ENCODE measurements around the gene MCF2L. TPM values are rescaled to one million over a fixed set of nuclear protein-coding genes. Genes with fewer than 3 reads are reported as not detected.
"Not testable (repeated sequence)": the region's sequence is repeated elsewhere in the genome, so short reads cannot be mapped to it uniquely, and the experiment has no call there.

The MCF2L gene
- total RNA-seq, 1 donor from 2014 or later: 69.7 TPM

DNA sequence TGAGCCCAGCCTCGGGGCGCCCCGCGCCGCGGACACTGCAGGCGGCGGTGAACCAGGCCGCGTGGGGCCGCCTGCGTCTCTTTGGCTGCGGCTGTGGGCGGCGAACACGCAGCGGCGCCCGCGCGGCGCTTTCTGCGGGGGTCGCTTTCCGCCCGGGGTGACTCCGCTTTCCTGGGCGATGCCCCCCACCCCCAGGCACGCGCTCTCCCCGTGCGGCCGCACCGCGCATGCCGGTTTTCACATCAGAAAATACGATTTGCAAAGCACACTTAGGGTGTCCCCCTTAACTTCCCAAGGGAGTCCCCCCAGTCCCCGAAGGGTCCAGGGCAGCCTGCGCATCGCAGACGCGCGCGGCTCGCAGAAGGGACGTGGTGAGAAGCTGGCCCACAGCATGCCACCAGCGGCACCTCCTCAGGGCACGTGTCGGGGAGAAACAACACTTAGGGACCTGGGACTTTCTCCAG is 141.9 kb downstream of the MCF2L start:
- no peak for ATAC-seq

DNA sequence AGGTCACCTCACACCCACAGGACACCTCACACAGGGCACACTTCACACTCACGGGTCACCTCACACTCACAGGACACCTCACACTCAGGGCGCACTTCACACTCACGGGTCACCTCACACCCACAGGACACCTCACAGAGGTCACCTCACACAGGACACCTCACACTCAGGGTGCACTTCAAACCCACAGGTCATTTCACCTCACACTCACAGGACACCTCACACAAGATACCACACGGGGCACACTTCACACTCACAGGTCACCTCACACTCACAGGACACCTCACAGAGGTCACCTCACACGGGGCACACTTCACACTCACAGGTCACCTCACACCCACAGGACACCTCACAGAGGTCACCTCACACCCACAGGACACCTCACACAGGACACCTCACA is 142.8 kb downstream of the MCF2L start:
- intact Hi-C loops (cut with DNase I); ATAC-seq; H3K9me3 ChIP-seq; DNase-seq; H3K4me3 ChIP-seq; H3K36me3 ChIP-seq; H3K27ac ChIP-seq: not testable (repeated sequence)
- Histone ChIP-seq H3K4me1 (peaks cover 17% of the 10 kb centered on the region), H3K27me3 (peaks cover 21% of the 10 kb centered on the region)

More for the DNA sequence above, 141.9 kb downstream of the MCF2L start:
- H3K27me3 ChIP-seq: peaks cover 21% of the 10 kb centered on the region
- H3K9me3 ChIP-seq: no peaks in the 10 kb centered on the region
- no peak overlapping the region for H3K27ac ChIP-seq
- intact Hi-C loops (cut with DNase I): no loop called here
- no peaks in the 10 kb centered on the region for H3K36me3 ChIP-seq
- peaks cover 17% of the 10 kb centered on the region for H3K4me1 ChIP-seq
- TF ChIP-seq, protein P1, sequence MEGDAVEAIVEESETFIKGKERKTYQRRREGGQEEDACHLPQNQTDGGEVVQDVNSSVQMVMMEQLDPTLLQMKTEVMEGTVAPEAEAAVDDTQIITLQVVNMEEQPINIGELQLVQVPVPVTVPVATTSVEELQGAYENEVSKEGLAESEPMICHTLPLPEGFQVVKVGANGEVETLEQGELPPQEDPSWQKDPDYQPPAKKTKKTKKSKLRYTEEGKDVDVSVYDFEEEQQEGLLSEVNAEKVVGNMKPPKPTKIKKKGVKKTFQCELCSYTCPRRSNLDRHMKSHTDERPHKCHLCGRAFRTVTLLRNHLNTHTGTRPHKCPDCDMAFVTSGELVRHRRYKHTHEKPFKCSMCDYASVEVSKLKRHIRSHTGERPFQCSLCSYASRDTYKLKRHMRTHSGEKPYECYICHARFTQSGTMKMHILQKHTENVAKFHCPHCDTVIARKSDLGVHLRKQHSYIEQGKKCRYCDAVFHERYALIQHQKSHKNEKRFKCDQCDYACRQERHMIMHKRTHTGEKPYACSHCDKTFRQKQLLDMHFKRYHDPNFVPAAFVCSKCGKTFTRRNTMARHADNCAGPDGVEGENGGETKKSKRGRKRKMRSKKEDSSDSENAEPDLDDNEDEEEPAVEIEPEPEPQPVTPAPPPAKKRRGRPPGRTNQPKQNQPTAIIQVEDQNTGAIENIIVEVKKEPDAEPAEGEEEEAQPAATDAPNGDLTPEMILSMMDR (IDR thresholded peaks at IDR 0.05): no peak
- no peak for DNase-seq
- H3K4me3 ChIP-seq: peak overlapping the region; percentile 49

DNA sequence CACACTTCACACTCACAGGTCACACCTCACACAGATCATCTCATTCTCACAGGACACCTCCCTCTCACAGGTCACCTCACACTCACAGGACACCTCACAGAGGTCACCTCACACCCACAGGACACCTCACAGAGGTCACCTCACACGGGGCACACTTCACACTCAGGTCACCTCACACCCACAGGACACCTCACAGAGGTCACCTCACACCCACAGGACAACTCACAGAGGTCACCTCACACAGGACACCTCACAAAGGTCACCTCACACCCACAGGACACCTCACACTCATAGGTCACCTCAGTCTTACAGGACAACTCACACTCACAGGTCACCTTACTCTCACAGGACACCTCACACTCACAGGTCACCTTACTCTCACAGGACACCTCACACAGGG is 143.5 kb downstream of the MCF2L start:
- H3K27ac ChIP-seq; H3K4me3 ChIP-seq; H3K9me3 ChIP-seq; intact Hi-C loops (cut with DNase I); H3K36me3 ChIP-seq; ATAC-seq; DNase-seq: not testable (repeated sequence)
- peaks cover 17% of the 10 kb centered on the region for H3K4me1 ChIP-seq
- H3K27me3 ChIP-seq: peaks cover 21% of the 10 kb centered on the region

DNA sequence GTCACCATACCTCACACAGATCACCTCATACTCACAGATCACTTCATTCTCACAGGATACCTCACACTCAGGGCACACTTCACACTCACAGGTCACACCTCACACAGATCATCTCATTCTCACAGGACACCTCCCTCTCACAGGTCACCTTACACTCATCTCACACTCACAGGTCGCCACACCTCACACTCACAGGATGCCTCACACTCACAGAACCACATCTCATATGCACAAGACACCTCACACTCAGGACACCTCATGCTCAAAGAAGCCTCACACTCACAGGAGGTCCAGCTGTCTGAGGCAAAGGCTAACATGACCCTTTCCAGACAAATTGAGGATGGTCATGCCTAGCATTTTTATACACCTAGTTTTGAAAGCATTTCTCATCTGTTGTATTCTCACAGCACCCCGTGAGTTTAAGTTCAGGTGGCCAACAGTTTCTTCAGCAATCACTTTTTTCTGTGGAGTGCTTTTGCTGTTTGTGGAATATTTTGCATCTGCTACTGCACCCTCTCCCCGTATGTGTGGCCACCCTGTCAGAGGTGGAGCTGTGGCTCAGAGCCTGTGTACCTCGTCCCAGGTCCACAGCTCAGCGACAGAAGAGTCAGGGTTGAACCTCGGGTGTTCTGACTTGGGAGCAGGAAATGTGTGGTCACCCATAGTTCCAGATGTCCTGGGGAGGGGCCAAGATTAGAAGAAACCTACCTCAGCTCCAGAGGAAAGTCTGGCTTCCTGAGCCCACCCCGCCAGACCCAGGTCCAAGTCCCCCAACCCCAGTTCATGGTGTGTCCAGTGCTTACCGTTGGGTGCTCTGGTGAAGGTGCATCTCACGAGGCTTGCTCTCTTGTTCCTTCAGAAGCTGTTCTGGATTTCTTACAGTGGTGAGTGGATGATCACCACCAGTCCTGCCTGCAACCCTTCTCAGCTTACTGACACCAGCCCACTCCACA is 144.2 kb downstream of the MCF2L start:
- peaks cover 21% of the 10 kb centered on the region for H3K27me3 ChIP-seq
- no peaks in the 10 kb centered on the region for H3K36me3 ChIP-seq
- H3K4me1 ChIP-seq: peaks cover 17% of the 10 kb centered on the region
- H3K27ac ChIP-seq: no peak overlapping the region
- DNase-seq: peak; percentile 27
- intact Hi-C loops (cut with DNase I): no loop called here
- ATAC-seq: no peak
- TF ChIP-seq, protein P1 (IDR thresholded peaks at IDR 0.05): no peak
- H3K9me3 ChIP-seq: no peaks in the 10 kb centered on the region
- no peak overlapping the region for H3K4me3 ChIP-seq

DNA sequence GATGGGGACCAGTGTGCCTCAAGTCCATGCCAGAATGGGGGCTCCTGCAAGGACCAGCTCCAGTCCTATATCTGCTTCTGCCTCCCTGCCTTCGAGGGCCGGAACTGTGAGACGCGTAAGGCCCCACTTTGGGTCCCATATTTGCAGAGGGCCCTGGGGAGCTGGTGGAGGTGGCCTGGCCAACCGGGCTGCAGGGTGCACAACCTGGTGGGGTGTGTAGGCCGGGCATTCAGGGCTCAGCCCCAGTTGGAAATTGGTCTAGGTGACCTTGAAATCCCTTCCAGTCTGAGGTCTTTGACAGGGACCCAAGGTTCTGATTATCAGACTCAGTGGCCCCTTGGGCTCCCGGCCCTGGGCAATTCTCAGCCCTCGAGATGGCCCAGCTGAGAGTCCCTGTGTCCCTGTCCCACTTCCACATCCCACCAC is 144.8 kb downstream of the MCF2L start:
- Histone ChIP-seq H3K9me3 (no peaks in the 10 kb centered on the region), H3K4me3 (no peak overlapping the region), H3K27me3 (peaks cover 21% of the 10 kb centered on the region), H3K4me1 (peaks cover 17% of the 10 kb centered on the region), H3K27ac (no peak overlapping the region), H3K36me3 (no peaks in the 10 kb centered on the region)
- DNase-seq (peak; percentile 46), ATAC-seq (no peak)
- TF ChIP-seq, protein P1 (IDR thresholded peaks at IDR 0.05): no peak
- intact Hi-C loops (cut with DNase I): no loop called here

DNA sequence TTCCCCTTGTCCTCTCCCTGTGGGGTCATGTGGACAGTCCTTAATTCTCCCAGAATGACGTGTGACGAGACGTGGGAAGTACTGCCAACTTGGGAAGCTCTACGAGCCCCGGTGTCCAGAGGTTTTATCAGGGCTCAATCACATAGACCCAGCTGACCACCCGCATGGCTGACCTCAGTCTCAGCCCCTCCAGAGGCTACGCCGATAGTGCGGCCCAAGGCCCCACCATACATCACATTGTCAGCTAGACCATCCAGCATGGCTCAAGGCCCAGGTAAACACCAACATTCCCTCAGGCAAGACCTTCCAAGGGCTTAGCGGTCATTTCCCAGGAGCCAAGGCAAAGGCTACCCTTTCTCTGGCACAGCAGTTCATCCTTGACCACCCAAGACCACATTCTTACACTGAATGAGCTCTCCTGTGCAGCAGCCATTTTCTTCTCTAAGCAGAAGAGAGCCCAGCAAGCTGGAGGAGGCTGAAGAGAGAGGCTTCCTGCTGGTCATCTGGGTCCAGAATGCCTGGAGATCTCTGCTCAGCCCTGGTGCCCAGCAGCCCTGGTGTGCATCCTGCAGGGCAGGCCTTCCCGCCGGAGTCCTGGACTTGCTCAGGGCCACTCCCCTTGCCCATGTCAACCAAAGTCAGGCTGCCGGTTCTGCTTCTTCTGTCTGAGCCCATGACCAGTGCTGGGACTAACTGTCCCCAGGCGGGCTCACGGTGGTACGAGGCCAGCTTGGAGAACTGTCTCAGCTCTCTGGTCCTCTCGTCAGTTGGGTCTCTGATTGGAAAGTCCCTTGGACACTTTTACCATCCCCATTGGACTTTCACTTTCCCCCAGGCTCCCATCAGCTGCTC is 145.7 kb downstream of the MCF2L start:
- ATAC-seq: no peak
- TF ChIP-seq, protein P1 (IDR thresholded peaks at IDR 0.05): no peak
- DNase-seq: no peak

More for the DNA sequence above, 145.7 kb downstream of the MCF2L start:
- peaks cover 14% of the 10 kb centered on the region for H3K27me3 ChIP-seq
- H3K36me3 ChIP-seq: no peaks in the 10 kb centered on the region
- no peak overlapping the region for H3K4me3 ChIP-seq
- H3K4me1 ChIP-seq: peaks cover 13% of the 10 kb centered on the region
- H3K27ac ChIP-seq: no peak overlapping the region
- intact Hi-C loops (cut with DNase I): no loop called here
- H3K9me3 ChIP-seq: no peaks in the 10 kb centered on the region
